WERI-Rb-1 (cell line): Measurements from ENCODE around the gene TMEM125.

ENCODE experiments used
- DNase-seq: peaks from one replicate; pipeline ENCODE4 v3.0.0-alpha.2; 2020
- H3K27ac ChIP-seq: fragments of 250-450 bp; sonication (Bioruptor Pico); 2 replicates; pipeline ENCODE4 v1.5.1; 2020; ENCODE audit warnings: mild to moderate bottlenecking, moderate library complexity
- H3K27me3 ChIP-seq: fragments of 250-450 bp; sonication (Bioruptor Pico); 2 replicates; pipeline ENCODE4 v1.5.1; 2021; ENCODE audit warnings: mild to moderate bottlenecking, low read depth, moderate library complexity; ENCODE audit not compliant: insufficient read depth, severe bottlenecking
- H3K36me3 ChIP-seq: fragments of 250-450 bp; sonication (Bioruptor Pico); 2 replicates; pipeline ENCODE4 v1.5.1; 2020; ENCODE audit warnings: mild to moderate bottlenecking, moderate library complexity
- H3K4me3 ChIP-seq: 2 replicates; pipeline ENCODE4 v1.5.1; 2011; ENCODE audit warnings: low read depth, mild to moderate bottlenecking, control low read depth, low read length
- H3K9me3 ChIP-seq: fragments of 250-450 bp; sonication (Bioruptor Pico); 2 replicates; pipeline ENCODE4 v1.5.1; 2021; ENCODE audit warnings: mild to moderate bottlenecking, moderate library complexity; ENCODE audit not compliant: severe bottlenecking
- CTCF ChIP-seq: IDR thresholded peaks from 2 replicates; pipeline ENCODE4 v1.5.1; 2011; ENCODE audit warnings: low read depth, mild to moderate bottlenecking, control low read depth, inconsistent platforms, low read length

The TMEM125 gene

DNA sequence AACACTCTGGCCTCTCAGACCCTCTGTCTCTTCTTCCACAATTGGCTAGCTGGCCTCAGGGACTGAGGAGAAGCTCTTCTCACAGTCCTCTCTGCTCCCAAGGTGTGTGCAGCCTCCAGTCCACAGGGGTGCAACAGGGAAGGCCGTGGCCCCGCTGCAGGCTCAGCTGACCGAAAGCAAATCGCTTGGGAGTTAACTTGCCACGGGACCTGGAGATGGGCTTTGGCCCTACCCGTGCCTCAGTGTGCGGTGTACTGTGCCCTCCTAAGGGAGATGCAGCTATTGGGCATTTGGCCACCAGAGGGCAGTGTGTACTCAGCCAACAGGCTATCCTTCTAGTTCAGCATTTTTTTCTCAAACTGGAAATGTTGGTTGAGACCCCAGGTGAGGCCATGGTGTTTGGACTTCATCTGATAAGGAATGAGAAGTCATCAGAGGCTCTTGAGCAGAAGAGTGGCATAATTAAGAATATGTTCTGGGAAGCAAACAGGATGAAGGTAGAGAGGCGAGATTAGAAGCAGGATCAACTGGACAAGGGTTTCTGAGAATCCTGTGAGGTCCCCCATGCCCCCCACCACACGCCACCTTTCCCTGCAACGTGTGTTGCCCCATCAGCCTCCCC, 42.5 kb upstream of the TMEM125 start:
- no peaks in the 10 kb centered on the region for H3K27me3 ChIP-seq
- H3K27ac ChIP-seq = no peak overlapping the region; the same call in 1 of the 2 replicates
- no peaks in the 10 kb centered on the region for H3K36me3 ChIP-seq
- no peak overlapping the region for H3K4me3 ChIP-seq
- peak; percentile 85 for DNase-seq
- peak; percentile 91 for TF ChIP-seq CTCF
- no peaks in the 10 kb centered on the region for H3K9me3 ChIP-seq

DNA sequence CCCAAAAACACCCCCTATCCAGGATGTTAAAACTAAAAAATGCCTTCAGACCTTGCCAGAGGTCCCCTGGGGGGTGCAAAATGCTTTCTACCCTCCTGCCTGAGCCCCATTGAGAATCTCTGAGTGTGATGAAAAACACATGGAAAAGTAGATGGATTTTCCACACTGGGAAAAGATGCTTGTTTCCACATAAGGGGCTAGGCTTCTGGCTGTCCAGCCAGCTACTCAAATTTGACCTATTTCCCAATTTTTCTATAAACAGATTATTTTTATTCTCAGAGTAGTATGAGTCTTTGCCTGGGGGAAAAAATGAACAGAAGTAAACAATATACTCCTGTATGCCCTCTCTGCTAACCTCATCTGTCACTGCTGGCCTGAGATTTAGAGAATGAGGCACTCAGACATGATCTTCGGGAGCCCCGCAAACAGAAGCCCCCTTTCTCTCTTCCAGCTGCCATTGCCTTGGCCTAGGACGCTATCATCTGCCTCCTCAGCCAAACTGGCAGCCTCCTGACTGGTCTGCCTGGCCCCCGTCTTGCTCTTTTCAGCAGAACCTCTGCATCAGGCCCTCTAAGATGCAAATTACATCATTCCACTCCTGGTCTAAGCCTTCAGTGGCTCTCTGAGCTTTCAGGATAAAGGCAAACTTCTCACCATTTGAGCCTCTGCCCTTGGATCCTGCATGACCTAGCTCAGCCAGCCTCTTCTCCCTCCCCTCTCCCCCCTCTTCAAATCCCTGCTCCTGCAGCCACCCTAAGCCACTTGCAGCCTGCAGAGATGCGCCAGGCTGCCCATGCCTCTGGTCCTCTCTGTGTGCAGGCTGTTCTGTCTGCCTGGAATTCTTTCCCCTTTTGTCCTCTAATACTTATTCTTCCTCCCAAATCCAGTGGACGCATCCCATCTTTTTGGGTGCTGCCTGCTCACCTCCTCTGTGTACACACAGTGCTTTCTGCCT, 39.7 kb upstream of the TMEM125 start:
- TF ChIP-seq CTCF = no peak

GRCh38 chr1:43232074-43232473, 37.7 kb upstream of the TMEM125 start:
- TF ChIP-seq CTCF = no peak
- no peak overlapping the region for H3K4me3 ChIP-seq
- no peak overlapping the region for H3K27ac ChIP-seq
- no peaks in the 10 kb centered on the region for H3K9me3 ChIP-seq
- H3K36me3 ChIP-seq = no peaks in the 10 kb centered on the region
- no peak for DNase-seq
- H3K27me3 ChIP-seq = no peaks in the 10 kb centered on the region

More for the DNA sequence above, 39.7 kb upstream of the TMEM125 start:
- DNase-seq = peak; percentile 70
- no peak overlapping the region for H3K27ac ChIP-seq
- H3K36me3 ChIP-seq = no peaks in the 10 kb centered on the region
- H3K27me3 ChIP-seq = no peaks in the 10 kb centered on the region
- no peak overlapping the region for H3K4me3 ChIP-seq
- H3K9me3 ChIP-seq = no peaks in the 10 kb centered on the region

DNA sequence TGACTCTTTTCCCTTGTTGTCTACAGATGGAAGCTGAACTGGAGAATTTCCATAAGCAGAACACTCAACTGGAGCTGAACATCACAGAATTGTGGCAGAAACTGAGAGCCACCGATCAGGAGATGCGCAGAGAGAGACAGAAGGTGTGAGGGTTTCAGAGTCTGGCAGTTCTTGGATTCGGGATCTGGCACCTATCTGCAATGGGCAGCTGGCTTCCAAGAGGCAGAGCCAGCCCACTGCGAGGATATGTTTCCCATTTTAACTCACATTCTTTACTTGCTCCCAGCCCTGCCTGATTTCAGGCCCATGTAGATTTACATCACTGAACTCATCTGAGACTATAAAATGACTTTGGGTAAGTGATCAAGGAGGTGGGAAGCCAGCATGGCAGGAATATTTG, 37.3 kb upstream of the TMEM125 start:
- Histone ChIP-seq H3K36me3 (no peaks in the 10 kb centered on the region), H3K27me3 (no peaks in the 10 kb centered on the region), H3K4me3 (no peak overlapping the region), H3K27ac (no peak overlapping the region), H3K9me3 (no peaks in the 10 kb centered on the region)
- no peak for DNase-seq
- no peak for TF ChIP-seq CTCF

- no peak for TF ChIP-seq CTCF
- Histone ChIP-seq H3K27ac (no peak overlapping the region), H3K36me3 (no peaks in the 10 kb centered on the region), H3K9me3 (no peaks in the 10 kb centered on the region), H3K4me3 (no peak overlapping the region), H3K27me3 (no peaks in the 10 kb centered on the region)
- no peak for DNase-seq
Observed at GRCh38 chr1:43233631-43234030, 36.2 kb upstream of the TMEM125 start.
